ENCODE data around the gene MOG. TPM values are rescaled to one million over a fixed set of nuclear protein-coding genes. Genes with fewer than 3 reads are reported as not detected.
"Not testable (repeated sequence)": the region's sequence is repeated elsewhere in the genome, so short reads cannot be mapped to it uniquely, and the experiment has no call there.

Gene MOG
- total RNA-seq, 1 donor from 2014 or later = 2.0 TPM

DNA sequence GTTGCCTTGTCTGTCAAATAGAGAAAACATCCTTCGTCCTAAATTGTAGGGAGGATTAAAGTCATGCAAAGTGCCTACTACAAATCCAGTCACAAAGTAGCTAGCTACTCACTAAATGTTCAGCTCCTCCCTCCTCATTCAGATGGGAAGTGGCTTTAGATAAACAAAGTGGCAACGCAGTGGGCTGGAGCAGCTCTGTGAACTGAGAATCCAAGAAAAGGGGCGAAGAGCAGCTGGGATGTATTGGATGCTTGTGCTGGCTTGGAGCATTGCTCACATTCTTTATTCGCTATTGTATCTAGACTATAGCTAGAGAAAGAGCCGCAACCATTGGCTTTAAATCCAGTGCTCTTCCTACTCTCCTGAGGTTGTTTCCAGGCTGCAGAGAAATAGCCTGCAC is 10.3 kb downstream of the MOG start:
- intact Hi-C loops (cut with DNase I) = no loop called here

GRCh38 chr6:29671026-29671425 is 14.1 kb downstream of the MOG start:
- intact Hi-C loops (cut with DNase I) = no loop called here
- DNase-seq (ENCODE audit: low spot score) = no peak

More for the DNA sequence above, 10.3 kb downstream of the MOG start:
- DNase-seq (ENCODE audit: low spot score) = no peak

DNA sequence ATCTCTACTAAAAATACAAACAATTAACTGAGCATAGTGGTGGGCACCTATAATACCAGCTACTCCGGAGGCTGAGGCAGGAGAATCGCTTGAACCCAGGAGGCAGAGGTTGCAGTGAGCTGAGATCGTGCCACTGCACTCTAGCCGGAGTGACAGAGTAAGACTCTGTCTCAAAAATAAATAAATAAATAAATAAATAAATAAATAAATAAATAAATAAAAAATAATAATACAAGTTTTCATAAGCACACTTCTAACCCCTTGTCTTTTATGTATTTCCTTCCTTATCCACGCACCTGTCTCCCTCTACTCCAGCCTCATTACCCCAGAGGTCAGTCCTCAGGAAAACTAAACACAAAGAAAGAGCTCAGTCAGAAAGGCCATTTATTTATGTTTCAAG is 15.2 kb downstream of the MOG start:
- DNase-seq (ENCODE audit: low spot score); intact Hi-C loops (cut with DNase I): not testable (repeated sequence)

DNA sequence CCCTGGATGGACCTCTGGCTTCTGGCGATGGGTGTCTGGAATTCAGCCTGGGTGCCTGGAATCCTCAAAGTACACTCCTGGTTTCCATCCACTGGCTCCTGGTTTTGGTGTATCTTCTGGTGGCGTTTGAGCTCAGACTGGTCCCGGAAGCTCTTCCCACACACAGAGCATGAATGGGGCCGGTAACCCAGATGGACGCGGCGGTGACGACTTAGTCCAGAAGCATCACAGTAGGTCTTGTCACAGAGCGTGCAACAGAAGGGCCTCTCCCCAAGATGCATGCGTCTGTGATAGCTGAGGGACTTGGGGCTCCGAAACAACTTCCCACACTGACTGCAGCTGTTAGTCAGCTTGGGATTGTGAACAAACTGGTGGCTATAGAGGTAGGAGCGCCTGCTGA is 16.3 kb downstream of the MOG start:
- no peak for DNase-seq (ENCODE audit: low spot score)
- intact Hi-C loops (cut with DNase I) = no loop called here

DNA sequence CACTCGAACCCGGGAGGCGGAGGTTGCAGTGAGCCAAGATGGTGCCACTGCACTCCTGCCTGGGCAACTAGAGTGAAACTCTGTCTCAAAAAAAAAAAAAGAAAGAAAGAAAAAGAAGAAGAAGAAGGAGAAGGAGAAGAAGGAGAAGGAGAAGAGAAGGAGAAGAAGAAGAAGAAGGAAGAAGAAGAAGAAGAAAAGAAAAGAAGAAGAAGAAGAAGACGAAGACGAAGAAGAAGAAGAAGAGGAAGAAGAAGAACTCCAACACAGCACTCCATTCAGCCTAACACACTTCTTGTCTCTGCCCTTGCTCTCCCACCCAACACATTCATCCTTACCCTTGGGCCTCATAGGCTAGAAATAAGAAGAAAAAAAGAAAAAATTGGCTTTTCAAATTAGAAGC is 17.1 kb downstream of the MOG start:
- intact Hi-C loops (cut with DNase I) = no loop called here
- no peak for DNase-seq (ENCODE audit: low spot score)

DNA sequence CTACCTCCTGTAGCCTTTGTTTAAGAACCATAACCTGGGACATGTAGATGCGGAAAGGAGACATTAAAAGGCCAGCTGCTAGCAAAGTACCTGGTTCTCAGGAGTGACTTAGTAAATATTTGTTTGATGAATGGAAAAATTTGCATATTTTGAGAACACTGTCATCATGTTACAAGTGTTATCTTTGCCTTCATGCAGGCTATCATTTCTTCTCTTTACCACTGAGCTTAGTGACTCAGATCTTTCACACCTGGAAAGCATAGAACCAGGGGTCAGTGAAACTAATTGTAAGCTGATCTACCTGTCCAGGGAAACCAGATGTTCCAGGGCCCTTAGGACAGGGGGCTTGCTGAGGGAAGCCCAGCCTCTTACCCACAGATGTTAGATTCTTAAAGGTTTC is 18.7 kb downstream of the MOG start:
- intact Hi-C loops (cut with DNase I) = no loop called here
- no peak for DNase-seq (ENCODE audit: low spot score)

DNA sequence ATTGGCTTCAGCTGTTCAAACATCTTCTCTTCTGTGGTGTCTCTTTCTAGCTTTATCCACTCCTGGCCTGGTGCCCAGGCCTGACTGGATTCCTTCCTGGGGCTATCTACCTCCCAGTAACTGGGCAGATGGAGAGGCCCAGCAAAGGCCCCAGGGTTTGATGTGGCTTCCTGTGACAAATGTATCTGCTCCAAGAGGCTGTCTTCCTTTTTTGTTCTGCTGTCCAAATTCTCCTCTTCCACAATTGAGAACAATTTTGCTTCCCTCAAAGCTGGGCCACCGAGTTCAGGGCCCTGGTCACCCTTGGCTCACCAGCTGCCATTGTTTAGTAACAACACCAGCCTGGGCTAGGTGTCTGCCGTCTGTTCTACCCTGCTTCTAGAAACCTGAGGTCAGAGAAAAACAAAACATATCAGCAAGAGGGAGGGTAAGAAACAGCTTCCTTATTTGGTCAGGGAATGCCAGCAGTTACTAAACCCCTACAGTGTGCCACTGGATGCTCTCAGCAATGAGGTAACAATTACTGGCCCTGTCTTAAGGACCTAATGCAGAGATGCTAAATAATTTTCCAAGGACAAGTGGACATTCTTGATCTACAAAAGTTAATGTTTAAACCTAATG is 20.2 kb downstream of the MOG start:
- intact Hi-C loops (cut with DNase I) = no loop called here
- no peak for DNase-seq (ENCODE audit: low spot score)

DNA sequence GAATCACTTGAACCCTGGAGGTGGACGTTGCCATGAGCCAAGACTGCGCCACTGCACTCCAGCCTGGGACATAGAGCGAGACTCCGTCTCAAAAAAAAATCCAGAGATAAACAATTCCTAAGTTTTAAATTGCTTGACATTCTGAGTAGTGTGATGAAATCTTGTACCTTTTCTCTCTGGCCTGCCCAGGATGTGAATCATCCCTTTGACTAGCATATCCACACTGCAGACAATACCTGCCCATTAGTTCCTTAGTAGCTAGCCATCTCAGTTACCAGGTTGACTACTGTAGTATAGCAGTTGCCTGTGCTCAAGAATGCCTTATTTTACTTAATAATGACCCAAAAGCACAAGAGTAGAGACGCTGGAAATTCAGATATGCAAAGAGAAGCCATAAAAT is 21.2 kb downstream of the MOG start:
- intact Hi-C loops (cut with DNase I) = no loop called here
- DNase-seq (ENCODE audit: low spot score) = no peak

DNA sequence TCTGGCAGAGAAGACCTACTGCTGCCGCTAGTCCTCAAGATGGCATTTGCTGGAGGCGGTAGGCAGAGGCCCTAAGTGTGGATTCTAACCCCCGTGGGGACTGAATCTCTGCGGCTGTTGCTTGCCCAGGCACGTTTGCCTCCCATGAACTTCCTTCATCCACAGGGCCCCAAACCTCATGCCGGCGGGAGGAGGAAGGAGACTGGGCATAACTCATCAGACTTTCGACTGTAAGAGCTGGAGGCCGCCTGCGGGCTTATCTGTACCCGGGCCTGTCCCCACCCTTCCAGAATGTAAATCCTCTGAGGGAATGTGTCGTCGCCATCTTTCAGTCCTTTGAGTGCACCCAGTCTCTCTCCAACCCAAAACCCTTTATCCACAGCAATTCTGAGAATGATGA is 23.1 kb downstream of the MOG start:
- no peak for DNase-seq (ENCODE audit: low spot score)
- intact Hi-C loops (cut with DNase I) = no loop called here

DNA sequence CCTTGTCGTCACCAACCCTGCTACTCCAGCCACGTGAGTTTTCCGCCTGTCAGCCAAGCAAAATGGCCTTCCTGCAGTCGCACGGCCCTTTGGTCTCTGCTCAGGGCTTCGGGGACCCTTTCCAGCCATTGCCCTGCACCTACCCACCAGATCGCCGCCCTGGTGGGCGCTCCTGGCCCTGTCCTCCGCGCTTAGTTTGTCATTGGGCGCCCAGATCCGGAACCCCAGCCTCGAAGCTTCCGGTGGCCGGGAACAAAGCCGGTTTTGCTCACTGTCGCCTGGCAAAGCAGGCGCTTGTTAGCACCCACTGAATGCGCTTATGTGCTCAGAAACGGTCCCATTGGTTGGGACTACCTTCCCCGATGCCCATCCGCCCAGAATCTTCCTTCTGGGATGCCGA is 23.5 kb downstream of the MOG start:
- DNase-seq (ENCODE audit: low spot score) = no peak
- intact Hi-C loops (cut with DNase I) = no loop called here

DNA sequence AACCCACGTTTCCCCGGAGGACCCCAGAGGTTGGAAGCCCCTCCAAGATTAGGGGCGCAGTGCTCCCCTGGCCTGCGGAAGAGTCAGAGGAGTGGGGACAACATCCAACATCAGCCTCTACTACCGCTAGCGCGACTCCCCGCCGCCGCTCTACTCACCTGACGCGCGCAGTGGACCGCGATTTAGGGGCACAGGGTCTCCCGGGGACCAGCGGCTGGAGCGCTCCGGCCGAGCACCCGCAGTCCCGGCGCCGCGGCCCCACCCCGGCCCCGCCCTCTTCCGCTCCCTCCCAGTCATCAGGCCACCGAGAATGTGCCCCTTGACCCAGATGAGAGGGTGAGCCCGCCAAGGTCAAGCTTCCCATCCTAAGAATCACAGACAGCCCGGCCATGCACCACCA is 24.0 kb downstream of the MOG start, which contains the start of gene ZFP57:
TSS of gene ZFP57 (minus strand) at position 249 of the 400 bp plus-strand sequence. CDS start 4,149 bp downstream, outside the sequence.
- DNase-seq (ENCODE audit: low spot score) = no peak
- intact Hi-C loops (cut with DNase I) = no loop called here

GRCh38 chr6:29681811-29682210 is 24.9 kb downstream of the MOG start:
- intact Hi-C loops (cut with DNase I) = no loop called here
- no peak for DNase-seq (ENCODE audit: low spot score)

GRCh38 chr6:29685718-29686326 is 28.9 kb downstream of the MOG start:
- intact Hi-C loops (cut with DNase I) = loop anchor here (2.0 kb wide), 1 partner anchor 37 kb away; no protein-coding TSS in a partner anchor
- DNase-seq (ENCODE audit: low spot score) = no peak

DNA sequence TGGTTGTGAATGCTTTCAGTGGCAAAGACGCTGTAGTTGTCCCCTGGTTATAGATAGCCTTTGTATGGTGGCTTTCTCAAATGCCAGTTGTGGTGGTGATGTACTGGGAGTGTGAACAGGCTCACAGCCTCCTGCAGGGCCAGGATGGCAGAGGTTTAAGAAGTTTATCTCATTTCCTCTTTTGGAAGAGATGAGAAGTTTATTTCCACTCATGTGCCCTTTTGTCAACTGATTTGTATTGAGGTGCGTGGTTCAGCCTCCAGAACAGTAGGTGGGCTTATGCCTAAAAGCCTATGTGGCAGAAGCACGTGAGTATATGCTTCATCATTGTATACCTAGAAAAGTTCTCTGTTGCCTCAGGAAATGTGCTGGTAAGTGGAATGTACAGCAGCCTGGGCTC is 37.7 kb downstream of the MOG start:
- DNase-seq (ENCODE audit: low spot score) = no peak
- intact Hi-C loops (cut with DNase I) = no loop called here

GRCh38 chr6:29696147-29697125 is 39.5 kb downstream of the MOG start:
- intact Hi-C loops (cut with DNase I) = no loop called here
- no peak for DNase-seq (ENCODE audit: low spot score)

- intact Hi-C loops (cut with DNase I) = no loop called here
- peak; percentile 83 for DNase-seq (ENCODE audit: low spot score)
These were observed 45.7 kb downstream of the MOG start for GRCh38 chr6:29702519-29703103.

DNA sequence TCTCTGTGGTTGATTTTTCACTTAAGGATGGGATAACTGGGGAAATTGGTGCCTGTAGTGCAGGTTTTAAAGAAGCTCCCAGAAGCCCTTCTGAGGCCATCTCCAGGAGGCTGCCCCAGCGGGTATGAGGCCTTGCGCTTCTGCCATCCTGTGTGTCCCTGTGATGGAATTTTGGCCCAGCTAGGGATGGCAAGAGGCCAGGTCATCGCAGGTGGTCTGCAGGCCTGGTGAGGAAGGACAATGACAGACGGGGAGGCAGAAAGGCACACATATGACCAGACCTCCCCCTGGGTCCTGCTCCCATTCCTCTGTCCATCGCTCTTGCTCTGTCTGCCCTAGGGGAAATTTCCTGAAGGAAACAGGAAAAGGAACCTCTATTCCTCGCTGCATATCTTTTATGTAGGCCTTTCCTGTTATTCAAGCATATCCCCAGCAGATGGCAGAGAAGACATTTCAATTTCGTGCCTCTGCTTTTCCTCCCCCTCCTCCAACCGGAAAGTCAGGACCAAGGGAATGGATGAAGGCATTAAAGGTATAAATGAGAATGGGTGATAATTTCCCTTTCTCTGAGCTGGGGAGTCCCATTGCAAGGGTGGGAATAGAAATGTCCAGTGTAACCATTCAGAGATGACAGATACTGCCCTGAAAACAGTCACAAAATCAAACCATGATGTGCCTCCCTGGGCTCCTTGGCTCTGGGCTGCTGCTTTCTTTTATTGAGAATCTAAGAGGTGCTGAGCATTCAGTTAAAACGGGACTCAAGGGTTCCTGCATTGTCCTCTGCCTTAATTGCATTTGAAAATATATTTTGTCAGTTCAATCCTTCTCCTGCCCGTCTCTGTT is 48.7 kb downstream of the MOG start:
- no peak for DNase-seq (ENCODE audit: low spot score)
- intact Hi-C loops (cut with DNase I) = loop anchor here (2.0 to 5.0 kb wide), 2 partner anchors 47 to 129 kb away; no protein-coding TSS in a partner anchor

- intact Hi-C loops (cut with DNase I) = loop anchor here (5.0 kb wide), 1 partner anchor 44 kb away; no protein-coding TSS in a partner anchor
- DNase-seq (ENCODE audit: low spot score) = no peak
These were observed 51.7 kb downstream of the MOG start for GRCh38 chr6:29708432-29709179.
